Skeletal muscle satellite cell (primary cell): ENCODE data around the gene PRM2.

Source experiments
- H3K27me3 ChIP-seq: 2 replicates; pipeline ENCODE4 v1.7.0; 2013; ENCODE audit warnings: low read length; ENCODE audit not compliant: control insufficient read depth, insufficient read depth
- H3K36me3 ChIP-seq: 2 replicates; pipeline ENCODE4 v1.7.0; 2013; ENCODE audit warnings: mild to moderate bottlenecking, control low read depth, low read length; ENCODE audit not compliant: insufficient read depth
- H3K4me1 ChIP-seq: 2 replicates; pipeline ENCODE4 v1.7.0; 2013; ENCODE audit warnings: low read length; ENCODE audit not compliant: control insufficient read depth, insufficient read depth
- H3K4me2 ChIP-seq: 2 replicates; pipeline ENCODE4 v1.7.0; 2013; ENCODE audit warnings: mild to moderate bottlenecking, low read length
- H3K4me3 ChIP-seq: 2 replicates; pipeline ENCODE4 v1.7.0; 2013; ENCODE audit warnings: low read length
- H3K9ac ChIP-seq: 2 replicates; pipeline ENCODE4 v1.7.0; 2013; ENCODE audit warnings: mild to moderate bottlenecking, low read depth, low read length, moderate library complexity
- H3K9me3 ChIP-seq: replicated peaks from 2 replicates; pipeline ENCODE4 v1.7.0; 2013; ENCODE audit warnings: mild to moderate bottlenecking, control low read depth, low read length

The PRM2 gene

GRCh38 chr16:11265124-11265523, 11.2 kb downstream of the PRM2 start:
- Histone ChIP-seq H3K9me3 (no peaks in the 10 kb centered on the region), H3K27me3 (peaks cover 50% of the 10 kb centered on the region), H3K9ac (no peak overlapping the region), H3K4me2 (no peak overlapping the region), H3K36me3 (no peaks in the 10 kb centered on the region), H3K4me3 (no peak overlapping the region), H3K4me1 (no peaks in the 10 kb centered on the region)

- Histone ChIP-seq H3K36me3 (no peaks in the 10 kb centered on the region), H3K27me3 (peaks cover 47% of the 10 kb centered on the region), H3K9ac (no peak overlapping the region)
Observed at GRCh38 chr16:11264155-11264832, 12.0 kb downstream of the PRM2 start.

GRCh38 chr16:11263737-11264136, 12.5 kb downstream of the PRM2 start:
- no peak overlapping the region for H3K9ac ChIP-seq
- no peak overlapping the region for H3K4me2 ChIP-seq
- no peaks in the 10 kb centered on the region for H3K36me3 ChIP-seq
- H3K4me1 ChIP-seq: peaks cover 6% of the 10 kb centered on the region
- peaks cover 44% of the 10 kb centered on the region for H3K27me3 ChIP-seq
- no peak overlapping the region for H3K4me3 ChIP-seq
- no peaks in the 10 kb centered on the region for H3K9me3 ChIP-seq

More at GRCh38 chr16:11264155-11264832, 12.0 kb downstream of the PRM2 start:
- Histone ChIP-seq H3K4me1 (peaks cover under 1% of the 10 kb centered on the region), H3K4me3 (no peak overlapping the region), H3K4me2 (no peak overlapping the region), H3K9me3 (no peaks in the 10 kb centered on the region)

- Histone ChIP-seq H3K4me1 (peaks cover 7% of the 10 kb centered on the region), H3K9ac (no peak overlapping the region), H3K36me3 (no peaks in the 10 kb centered on the region), H3K4me3 (no peak overlapping the region), H3K9me3 (no peaks in the 10 kb centered on the region), H3K4me2 (no peak overlapping the region), H3K27me3 (peaks cover 44% of the 10 kb centered on the region)
Observed at GRCh38 chr16:11262915-11263314, 13.4 kb downstream of the PRM2 start.

- Histone ChIP-seq H3K4me1 (peaks cover 12% of the 10 kb centered on the region), H3K27me3 (peaks cover 42% of the 10 kb centered on the region)
Observed at GRCh38 chr16:11260596-11260966, 15.7 kb downstream of the PRM2 start.

GRCh38 chr16:11259655-11260595, 16.4 kb downstream of the PRM2 start:
- Histone ChIP-seq H3K4me3 (no peak overlapping the region), H3K9me3 (no peaks in the 10 kb centered on the region), H3K4me1 (peaks cover 15% of the 10 kb centered on the region), H3K4me2 (no peak overlapping the region), H3K9ac (no peak overlapping the region), H3K27me3 (peaks cover 36% of the 10 kb centered on the region), H3K36me3 (no peaks in the 10 kb centered on the region)

More at GRCh38 chr16:11260596-11260966, 15.7 kb downstream of the PRM2 start:
- H3K9me3 ChIP-seq: no peaks in the 10 kb centered on the region
- no peaks in the 10 kb centered on the region for H3K36me3 ChIP-seq
- no peak overlapping the region for H3K4me2 ChIP-seq
- H3K9ac ChIP-seq: no peak overlapping the region
- no peak overlapping the region for H3K4me3 ChIP-seq

GRCh38 chr16:11258553-11259492, 17.5 kb downstream of the PRM2 start:
- H3K4me3 ChIP-seq: no peak overlapping the region
- H3K27me3 ChIP-seq: peaks cover 25% of the 10 kb centered on the region
- H3K9me3 ChIP-seq: no peaks in the 10 kb centered on the region
- H3K36me3 ChIP-seq: no peaks in the 10 kb centered on the region
- H3K4me2 ChIP-seq: peak overlapping the region; percentile 24
- H3K4me1 ChIP-seq: peaks cover 22% of the 10 kb centered on the region
- no peak overlapping the region for H3K9ac ChIP-seq

GRCh38 chr16:11257131-11257938, 18.9 kb downstream of the PRM2 start:
- H3K9ac ChIP-seq: peak overlapping the region; percentile 90

GRCh38 chr16:11256661-11257130, 19.6 kb downstream of the PRM2 start:
- Histone ChIP-seq H3K4me3 (peak overlapping the region; percentile 92), H3K4me1 (peaks cover 25% of the 10 kb centered on the region)

More at GRCh38 chr16:11257131-11257938, 18.9 kb downstream of the PRM2 start:
- Histone ChIP-seq H3K4me3 (peak overlapping the region; percentile 92), H3K27me3 (peaks cover 18% of the 10 kb centered on the region), H3K4me2 (peak overlapping the region; percentile 86), H3K4me1 (peaks cover 25% of the 10 kb centered on the region), H3K36me3 (no peaks in the 10 kb centered on the region), H3K9me3 (no peaks in the 10 kb centered on the region)

More at GRCh38 chr16:11256661-11257130, 19.6 kb downstream of the PRM2 start:
- Histone ChIP-seq H3K9me3 (no peaks in the 10 kb centered on the region), H3K9ac (peak overlapping the region; percentile 90), H3K4me2 (peak overlapping the region; percentile 86), H3K36me3 (no peaks in the 10 kb centered on the region), H3K27me3 (peaks cover 13% of the 10 kb centered on the region)
